NB4 (cell line): ENCODE results near the gene BRINP1.

Experiments used
- CTCF ChIP-seq: IDR thresholded peaks from one replicate; pipeline ENCODE4 v1.5.1; 2012; ENCODE audit warnings: low read depth, low read length
- MYC ChIP-seq: IDR thresholded peaks from 2 replicates; pipeline ENCODE4 v1.6.1; 2011; ENCODE audit warnings: low read depth, low read length
- POLR2A ChIP-seq: IDR thresholded peaks from 2 replicates; pipeline ENCODE4 v1.6.1; 2011; ENCODE audit warnings: mild to moderate bottlenecking; ENCODE audit not compliant: insufficient read length; ENCODE audit errors: extremely low read depth

GRCh38 chr9:119313846-119314245 is 55.4 kb downstream of the BRINP1 start:
- TF ChIP-seq CTCF (no peak), POLR2A (no peak), MYC (no peak)
